HG03139 (cell line): Measurements from ENCODE around the gene C1QTNF4.
"Not testable (repeated sequence)": the region's sequence is repeated elsewhere in the genome, so short reads cannot be mapped to it uniquely, and the experiment has no call there.

Experiments used
- ATAC-seq: cut with Tn5 transposase; IDR thresholded peaks from one replicate; pipeline ENCODE4 v1.9.1; 2021; ENCODE audit not compliant: unreplicated experiment

Gene C1QTNF4

DNA sequence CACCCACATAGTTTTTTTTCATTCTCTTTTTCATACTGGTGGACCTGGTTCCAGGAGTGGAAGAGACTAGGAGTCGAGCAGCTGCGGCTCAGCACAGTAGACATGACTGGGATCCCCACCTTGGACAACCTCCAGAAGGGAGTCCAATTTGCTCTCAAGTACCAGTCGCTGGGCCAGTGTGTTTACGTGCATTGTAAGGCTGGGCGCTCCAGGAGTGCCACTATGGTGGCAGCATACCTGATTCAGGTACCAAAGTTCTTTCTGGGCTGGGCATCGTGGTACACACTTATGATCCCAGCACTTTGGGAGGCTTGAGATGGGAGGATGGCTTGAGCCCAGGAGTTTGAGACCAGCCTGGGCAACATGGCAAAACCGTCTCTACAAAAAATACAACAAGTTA lies 24.6 kb downstream of the C1QTNF4 start:
- ATAC-seq = no peak

GRCh38 chr11:47566149-47566698 lies 28.0 kb downstream of the C1QTNF4 start:
- ATAC-seq = no peak

- ATAC-seq = peak; percentile 79
These were observed 28.7 kb downstream of the C1QTNF4 start, which contains the start of gene PTPMT1 for GRCh38 chr11:47565340-47566148. Gene PTPMT1, plus strand, starts transcription at chr11:47565599. Its CDS starts 24 bp downstream, at chr11:47565623.

DNA sequence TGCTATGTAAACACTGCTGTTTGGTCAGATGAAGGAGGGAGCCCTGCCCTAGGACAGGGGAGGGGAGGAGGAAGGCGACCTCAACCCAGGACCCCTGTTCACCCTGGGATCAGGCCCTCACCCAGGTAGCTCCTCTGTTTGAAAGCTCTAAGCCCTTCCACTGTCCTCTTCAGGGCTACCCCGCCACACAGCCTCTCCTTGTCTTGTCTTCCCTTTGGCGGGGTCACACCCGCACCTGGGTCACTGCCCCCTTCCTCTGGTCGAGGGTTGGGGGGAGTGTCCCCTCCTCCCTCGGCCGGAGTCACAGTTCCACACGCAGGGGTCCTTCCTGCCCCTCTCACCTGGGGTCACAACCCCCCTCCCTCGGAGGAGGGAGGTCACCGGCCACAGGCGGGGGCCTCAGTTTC lies 29.3 kb downstream of the C1QTNF4 start:
- peak; percentile 22 for ATAC-seq

GRCh38 chr11:47564366-47564765 lies 29.8 kb downstream of the C1QTNF4 start:
- not testable (repeated sequence) for ATAC-seq

- ATAC-seq = not testable (repeated sequence)
These were observed 31.8 kb downstream of the C1QTNF4 start for GRCh38 chr11:47562393-47562792.

DNA sequence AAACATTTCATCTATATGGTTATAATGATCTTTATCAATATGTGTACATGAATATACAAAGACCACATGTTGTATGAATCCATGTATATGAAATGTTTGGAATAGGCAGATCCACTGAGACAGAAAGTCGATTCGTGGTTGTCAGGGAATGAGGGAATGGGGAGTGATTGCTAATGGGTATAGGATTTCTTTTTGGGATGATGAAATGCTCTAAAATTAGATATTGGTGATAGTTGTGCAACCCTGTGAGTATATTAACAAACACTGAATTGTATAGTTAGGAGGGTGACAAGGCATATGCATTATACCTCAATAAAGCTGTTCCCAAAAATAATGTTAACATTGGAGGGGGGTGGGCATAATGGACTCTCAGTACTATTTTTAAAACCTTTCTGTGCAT lies 33.8 kb downstream of the C1QTNF4 start:
- no peak for ATAC-seq

GRCh38 chr11:47558695-47559094 lies 35.5 kb downstream of the C1QTNF4 start:
- ATAC-seq = no peak

DNA sequence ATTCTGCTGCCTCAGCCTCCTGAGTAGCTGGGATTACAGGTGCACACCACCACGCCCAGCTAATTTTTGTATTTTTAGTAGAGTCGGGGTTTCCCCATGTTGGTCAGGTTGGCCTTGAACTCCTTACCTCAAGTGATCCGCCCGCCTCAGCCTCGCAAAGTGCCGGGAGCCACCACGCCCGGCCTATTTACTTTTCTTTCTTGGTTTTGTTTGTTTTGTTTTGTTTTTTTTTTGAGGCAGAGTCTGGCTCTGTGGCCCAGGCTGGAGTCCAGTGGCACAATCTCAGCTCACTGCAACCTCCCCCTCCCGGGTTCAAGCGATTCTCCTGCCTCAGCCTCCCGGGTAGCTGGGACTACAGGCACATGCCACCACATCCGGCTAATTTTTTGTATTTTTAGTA lies 37.2 kb downstream of the C1QTNF4 start:
- ATAC-seq = not testable (repeated sequence)

GRCh38 chr11:47553406-47553743 lies 40.8 kb downstream of the C1QTNF4 start:
- ATAC-seq = peak; percentile 14

- peak; percentile 90 for ATAC-seq
These were observed 41.4 kb downstream of the C1QTNF4 start, which contains the start of gene CELF1 for GRCh38 chr11:47552566-47553405. Gene CELF1, minus strand, starts transcription at chr11:47553132. Its CDS starts 53,609 bp downstream, at chr11:47499523.

- no peak for ATAC-seq
These were observed 42.1 kb downstream of the C1QTNF4 start for GRCh38 chr11:47552056-47552565.

DNA sequence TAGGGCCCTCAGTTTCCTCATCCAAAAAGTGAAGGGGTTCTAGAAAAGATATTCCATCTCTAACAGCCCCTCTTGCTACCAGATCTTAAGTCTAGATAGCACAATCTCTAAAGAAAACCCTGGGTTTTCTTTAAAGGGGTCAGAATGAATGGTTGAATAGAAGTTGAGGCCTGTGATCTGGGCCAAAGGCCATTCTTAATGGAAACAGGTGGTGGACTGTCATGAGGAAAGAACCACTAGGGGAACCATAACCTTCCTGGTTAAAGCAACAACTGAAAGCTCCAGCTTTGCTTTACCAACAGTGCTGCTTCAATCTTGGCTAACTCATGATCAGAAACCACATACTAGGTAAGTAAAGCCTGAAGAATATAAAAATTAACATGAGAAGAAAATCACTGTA lies 43.1 kb downstream of the C1QTNF4 start:
- ATAC-seq = no peak

DNA sequence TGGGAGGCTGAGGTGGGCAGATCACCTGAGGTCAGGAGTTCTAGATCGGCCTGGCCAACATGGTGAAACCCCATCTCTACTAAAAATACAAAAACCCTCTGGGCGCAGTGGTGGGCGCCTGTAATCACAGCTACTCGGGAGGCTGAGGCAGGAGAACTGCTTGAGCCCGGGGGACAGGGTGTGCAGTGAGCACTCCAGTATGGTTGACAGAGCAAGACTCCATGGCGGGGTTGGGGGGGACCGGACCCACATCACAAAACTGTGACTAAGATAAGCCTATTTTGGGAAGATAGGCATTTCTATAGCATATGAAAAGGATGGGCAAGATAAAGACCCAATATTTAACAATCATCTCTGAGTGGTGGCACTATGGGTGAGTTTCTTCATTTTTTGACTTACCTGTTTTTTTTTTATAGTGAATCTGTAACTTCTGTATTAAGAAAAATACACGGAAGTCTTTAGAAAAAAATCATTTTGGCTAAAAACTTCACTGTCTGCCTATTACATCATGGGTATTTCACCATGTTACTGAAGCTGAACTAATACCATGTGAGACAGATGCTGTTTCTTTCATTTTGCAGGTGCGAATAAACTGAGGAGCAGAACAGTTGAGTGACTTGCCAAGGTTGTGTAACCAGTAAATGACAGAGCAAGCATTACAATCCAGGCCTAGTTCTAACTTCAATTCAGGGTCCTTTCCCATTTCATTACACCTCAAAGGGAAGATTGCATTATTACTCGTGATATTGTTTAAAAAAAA lies 43.7 kb downstream of the C1QTNF4 start:
- ATAC-seq = no peak

DNA sequence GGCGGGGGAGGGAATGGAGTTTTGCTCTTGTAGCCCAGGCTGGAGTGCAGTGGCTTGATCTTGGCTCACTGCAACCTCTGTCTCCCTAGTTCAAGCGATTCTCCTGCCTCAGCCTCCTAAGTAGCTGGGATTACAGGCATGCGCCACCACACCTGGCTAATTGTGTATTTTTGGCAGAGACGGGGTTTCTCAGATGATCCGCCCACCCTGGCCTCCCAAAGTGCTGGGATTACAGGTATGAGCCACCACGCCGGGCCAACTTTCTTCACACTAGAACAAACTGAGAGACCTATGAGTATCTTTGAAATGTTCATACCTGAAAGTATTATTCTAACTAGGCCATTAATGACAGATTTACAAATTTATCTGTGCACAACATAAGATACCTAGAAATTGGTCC lies 47.9 kb downstream of the C1QTNF4 start:
- ATAC-seq = not testable (repeated sequence)

DNA sequence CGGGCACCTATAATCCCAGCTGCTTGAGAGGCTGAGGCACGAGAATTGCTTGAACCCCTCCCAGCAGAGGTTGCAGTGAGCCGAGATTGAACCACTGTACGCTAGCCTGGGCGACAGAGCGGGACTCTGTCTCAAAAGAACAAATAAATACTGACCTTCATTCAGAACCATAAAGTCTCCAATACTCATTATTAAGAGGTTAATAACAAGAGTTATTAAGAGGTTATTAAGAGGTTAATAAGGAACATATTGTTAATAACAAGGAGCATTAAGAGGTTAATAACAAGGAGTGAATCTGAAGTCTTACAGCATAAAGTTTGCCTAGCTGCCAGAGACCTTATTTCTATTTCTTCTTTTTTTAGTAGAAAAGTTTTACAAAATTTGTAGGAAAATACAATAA lies 48.9 kb downstream of the C1QTNF4 start:
- no peak for ATAC-seq

DNA sequence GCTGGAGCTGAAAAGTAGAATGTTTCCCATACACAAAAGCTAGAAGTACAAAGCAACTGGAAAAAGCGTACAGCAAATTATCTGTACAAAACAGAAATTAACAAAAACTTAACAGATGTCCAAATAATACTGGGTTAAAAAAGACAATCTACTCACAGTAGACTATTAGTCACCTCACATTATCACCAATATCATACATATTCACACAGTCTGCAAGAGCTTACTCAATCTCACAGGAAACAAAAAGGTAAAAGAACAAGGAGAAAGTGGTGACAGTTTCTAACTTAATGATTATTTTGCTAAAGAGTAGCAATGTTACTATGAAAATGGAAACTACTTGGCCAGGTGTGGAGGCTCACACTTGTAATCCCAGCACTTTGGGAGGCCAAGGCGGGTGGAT lies 53.1 kb downstream of the C1QTNF4 start:
- ATAC-seq = no peak

DNA sequence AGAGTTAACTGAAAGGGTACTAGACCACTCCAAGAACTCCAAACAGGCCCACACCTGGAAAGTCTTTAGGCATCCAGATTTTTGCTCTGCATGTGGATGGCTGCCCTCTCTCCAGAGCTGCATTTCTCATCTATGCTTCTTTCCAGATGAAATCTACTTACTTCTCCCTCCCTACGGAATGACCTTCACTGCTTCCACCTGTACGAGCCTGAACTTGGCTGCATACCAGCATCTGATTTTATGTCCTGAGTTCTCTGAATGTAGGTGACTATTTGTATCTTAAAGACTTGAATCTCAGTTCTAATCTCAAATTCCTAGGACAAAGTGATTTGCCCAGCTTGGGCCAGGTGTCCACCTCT lies 54.6 kb downstream of the C1QTNF4 start:
- no peak for ATAC-seq
